ENCODE results near the gene MGLL.

DNA sequence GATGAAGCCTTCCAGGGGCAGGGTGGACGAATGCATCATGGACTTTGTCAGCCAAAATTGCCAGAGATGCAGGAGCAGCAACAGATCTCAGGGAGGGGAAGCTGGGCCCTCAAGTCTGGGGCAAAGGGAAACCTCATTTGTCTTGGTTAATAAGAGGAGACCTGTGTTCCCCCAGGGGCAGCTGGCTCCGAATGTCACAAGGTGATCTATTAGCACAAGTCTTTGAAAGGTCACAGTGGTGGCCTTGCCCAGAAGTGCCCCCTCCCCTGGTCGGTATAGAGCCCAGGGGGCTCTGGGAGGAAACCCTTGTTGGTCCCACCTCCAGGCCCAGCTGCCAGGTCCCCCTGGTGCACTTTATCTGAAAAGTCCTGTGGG is 103.4 kb downstream of the MGLL start:
- TF ChIP-seq, protein P1, sequence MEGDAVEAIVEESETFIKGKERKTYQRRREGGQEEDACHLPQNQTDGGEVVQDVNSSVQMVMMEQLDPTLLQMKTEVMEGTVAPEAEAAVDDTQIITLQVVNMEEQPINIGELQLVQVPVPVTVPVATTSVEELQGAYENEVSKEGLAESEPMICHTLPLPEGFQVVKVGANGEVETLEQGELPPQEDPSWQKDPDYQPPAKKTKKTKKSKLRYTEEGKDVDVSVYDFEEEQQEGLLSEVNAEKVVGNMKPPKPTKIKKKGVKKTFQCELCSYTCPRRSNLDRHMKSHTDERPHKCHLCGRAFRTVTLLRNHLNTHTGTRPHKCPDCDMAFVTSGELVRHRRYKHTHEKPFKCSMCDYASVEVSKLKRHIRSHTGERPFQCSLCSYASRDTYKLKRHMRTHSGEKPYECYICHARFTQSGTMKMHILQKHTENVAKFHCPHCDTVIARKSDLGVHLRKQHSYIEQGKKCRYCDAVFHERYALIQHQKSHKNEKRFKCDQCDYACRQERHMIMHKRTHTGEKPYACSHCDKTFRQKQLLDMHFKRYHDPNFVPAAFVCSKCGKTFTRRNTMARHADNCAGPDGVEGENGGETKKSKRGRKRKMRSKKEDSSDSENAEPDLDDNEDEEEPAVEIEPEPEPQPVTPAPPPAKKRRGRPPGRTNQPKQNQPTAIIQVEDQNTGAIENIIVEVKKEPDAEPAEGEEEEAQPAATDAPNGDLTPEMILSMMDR (IDR thresholded peaks at IDR 0.05; ENCODE audit: insufficient read depth, low read depth, low read length) = no peak
- no peak for TF ChIP-seq EZH2 (IDR thresholded peaks at IDR 0.05; ENCODE audit: insufficient read depth, low read length)
